Islet precursor cell (in vitro differentiated cells): ENCODE measurements around the gene TMEM232.
"Not testable (repeated sequence)": the region's sequence is repeated elsewhere in the genome, so short reads cannot be mapped to it uniquely, and the experiment has no call there.

Experiments used
- DNase-seq: peaks from one replicate; pipeline ENCODE4 v3.0.0-alpha.2; 2018

The TMEM232 gene

DNA sequence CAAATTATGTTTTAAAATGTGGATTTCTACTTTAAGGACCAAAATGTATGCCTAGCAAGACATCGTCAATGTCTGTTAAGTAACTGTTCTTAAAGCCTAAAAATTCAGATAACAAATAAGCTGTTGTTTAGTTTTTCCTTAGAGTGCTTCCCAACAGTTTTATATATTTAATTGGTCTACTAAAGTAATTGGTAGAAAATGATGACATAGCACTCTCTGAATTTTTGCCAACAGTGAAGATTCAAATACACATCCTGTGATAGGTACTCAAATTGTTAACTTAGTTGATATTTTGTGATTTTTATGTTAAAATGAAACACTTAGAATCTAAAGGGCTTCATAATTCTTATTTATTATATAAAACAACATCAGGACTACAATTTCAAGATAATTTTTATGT lies 107.5 kb downstream of the TMEM232 start:
- DNase-seq: no peak

DNA sequence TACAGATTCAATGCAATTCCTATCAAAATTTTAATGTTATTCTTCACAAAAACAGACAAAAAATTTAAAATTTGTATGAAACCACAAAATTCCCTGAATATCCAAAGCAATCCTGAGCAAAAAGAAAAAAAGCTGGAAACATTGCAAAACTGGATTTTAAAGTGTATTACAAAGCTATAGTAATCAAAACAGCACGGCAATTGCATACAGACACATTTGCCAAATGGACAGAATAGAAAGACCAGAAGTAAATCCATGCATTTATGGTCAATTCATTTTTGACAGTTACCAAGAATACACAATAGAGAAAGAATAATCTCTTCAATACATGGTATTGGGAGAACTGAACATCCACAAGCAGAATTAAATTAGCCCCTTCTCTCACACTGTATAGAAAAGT lies 110.5 kb downstream of the TMEM232 start:
- DNase-seq: no peak

DNA sequence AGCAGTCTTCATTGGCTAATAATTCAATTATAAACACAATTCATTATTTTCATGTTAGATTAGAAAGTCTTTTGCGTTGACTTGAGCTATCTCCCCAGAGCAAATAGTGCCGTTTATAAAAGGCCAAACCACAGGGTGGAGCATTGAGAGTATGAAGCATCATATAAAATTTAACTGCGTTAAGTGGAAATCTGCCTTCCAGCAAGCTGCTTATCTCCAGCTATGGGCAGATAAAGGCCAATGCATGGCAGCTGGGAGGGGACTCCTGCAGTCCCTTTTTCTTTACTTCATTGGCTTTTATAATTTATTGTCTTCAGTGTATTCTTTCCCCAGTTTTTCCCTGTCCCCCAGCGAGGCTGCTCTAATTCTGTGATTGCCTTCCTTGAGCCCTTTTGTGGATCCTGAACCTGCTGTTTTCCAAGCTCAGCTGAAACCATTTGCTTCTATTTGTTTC lies 113.7 kb downstream of the TMEM232 start:
- no peak for DNase-seq

DNA sequence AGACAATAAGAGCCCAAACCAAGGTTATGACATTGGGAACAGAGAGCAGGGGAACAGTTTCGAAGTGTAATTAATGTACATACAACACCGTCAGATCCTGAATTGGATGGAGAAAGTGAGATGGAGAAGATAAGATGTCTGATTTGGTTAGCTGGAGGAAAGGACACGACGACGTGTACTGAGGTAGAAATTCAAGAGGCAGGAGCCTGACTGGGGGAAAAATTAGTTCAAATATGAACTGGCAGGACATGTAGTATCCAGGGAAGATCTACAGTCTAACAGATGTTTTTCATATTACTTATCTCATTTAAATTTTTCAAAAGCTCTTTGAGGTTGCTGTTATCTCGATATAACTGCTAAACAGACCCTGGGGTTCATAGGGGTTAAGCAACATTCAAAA lies 114.7 kb downstream of the TMEM232 start:
- DNase-seq: no peak

DNA sequence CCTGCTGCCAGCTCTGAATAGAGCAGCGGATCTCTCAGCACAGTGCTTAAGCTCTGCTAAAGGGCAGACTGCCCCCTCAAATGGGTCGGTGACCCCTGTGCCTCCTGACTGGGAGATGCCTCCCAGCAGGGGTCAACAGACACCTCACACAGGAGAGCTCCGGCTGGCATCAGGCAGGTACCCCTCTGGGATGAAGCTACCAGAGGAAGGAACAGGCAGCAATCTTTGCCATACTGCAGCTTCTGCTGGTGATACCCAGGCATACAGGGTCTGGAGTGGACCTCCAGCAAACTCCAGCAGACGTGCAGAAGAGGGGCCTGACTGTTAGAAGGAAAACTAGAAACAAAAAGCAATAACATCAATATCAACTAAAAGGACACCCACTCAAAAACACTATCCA lies 131.6 kb downstream of the TMEM232 start:
- no peak for DNase-seq

DNA sequence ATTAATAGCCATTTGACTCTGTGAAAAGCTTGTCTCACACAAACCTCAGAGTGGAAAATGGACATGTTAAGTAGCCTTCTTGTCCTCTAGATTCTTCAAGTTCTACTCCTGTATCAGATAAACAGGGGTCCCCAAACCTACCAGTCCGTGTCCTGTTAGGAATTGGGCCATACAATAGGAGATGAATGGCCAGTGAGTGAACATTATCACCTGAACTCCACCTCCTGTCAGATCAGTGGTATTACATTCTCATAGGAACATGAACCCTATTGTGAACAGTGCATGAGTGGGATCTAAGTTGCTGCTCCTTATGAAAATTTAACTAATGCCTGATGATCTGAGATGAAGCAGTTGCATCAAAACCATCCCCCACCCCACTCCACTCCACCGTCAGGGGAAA lies 136.3 kb downstream of the TMEM232 start:
- no peak for DNase-seq

DNA sequence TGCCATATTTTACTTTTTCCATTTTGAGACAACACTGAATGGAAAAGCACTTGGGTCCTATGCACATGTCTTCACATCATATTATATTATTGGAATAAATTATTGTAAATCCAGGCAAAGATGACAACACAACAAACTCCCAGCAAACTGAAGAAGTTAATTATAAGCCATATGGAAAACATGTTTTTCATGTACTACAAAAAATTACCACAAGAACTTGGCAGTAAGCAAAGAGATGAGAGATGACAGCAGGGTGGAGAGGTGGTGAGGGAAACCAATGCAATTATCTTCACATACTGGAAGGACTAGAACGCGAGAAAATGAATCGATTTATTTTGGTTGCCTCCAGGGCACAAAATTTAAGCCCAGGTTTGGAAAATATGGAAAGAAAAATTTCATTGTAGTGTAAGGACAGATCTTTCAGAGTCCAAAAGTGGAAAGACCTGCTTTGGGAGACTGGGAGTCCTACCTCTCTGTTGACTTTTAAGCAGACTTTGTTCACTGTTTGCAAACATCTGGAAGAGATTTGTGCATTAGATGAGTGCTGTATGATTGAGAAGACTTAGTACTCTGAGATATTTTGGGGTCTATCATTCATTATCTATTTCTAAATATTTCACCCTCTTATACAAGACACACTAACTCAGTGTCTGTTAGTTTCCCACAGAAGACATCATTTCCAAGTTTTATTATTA lies 138.0 kb downstream of the TMEM232 start:
- no peak for DNase-seq

DNA sequence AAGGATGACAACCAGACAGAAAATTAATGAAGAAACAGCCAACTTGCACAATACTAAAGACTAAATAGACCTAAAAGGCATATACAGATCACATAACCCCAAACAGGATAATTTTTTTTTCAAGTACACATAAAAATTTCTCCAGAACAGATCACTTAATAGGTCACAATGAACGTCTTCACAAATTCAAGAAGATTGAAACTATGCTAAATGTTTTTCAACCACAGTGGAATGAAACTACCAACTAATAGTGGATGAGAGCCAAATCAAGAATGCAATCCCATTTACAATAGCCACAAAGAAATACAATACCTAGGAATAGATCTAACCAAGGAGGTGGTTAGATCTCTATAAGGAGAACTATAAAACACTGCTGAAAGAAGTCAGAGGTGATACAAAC lies 145.8 kb downstream of the TMEM232 start:
- no peak for DNase-seq

DNA sequence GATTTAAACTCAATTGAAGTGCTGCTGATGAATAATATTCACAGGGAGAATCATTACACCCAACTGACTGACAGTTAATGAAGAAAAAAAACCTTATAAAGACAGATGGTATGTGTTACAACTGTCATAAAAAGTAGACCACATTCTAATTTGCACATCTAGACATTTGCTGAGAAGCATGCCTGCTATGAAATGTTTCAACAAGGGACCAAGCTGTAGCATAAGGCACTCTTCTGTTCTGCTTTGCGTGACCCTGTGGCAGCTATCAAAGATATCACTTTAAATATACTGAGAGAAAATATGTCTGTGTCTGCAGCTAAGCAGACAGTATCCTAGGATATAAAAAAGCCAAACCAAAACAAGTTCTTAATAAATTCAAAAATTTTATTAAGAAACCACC lies 153.7 kb downstream of the TMEM232 start:
- no peak for DNase-seq

DNA sequence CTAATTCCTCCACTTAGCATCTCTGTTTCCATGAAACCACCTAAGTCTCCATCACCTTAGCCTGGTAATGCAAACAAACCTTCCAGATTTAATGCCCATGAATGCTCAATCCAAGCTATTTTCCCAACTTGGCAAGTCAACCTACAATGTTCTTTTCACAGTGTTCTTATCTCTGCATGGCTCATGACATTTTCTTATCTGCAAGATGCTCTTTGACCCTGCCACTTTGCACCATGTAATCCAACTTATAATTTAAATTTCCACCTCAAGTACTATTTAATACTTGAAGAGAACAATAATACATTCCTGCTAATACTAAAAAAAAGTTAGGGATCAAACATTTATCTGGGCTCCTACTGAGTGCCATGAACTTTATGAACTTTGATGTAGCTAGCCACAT lies 164.3 kb downstream of the TMEM232 start:
- no peak for DNase-seq

DNA sequence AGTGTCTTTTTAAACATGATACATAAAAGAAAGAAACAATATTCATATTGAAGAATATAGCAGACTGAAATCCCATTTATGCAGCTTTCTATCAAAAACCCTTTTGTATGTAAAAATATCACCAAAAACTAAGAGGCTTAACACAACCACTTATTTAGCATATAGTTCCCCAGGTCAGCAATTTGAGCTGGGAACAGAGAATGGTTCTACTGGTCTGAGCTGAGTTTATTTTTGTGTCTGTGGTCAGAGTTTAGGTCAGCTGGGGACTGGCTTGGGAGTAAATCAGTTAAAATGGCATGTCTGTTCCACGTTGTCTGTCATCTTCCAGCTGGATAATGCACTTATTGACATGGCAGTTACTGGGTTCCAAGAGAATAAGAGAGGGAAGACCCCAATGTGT lies 165.0 kb downstream of the TMEM232 start:
- no peak for DNase-seq

DNA sequence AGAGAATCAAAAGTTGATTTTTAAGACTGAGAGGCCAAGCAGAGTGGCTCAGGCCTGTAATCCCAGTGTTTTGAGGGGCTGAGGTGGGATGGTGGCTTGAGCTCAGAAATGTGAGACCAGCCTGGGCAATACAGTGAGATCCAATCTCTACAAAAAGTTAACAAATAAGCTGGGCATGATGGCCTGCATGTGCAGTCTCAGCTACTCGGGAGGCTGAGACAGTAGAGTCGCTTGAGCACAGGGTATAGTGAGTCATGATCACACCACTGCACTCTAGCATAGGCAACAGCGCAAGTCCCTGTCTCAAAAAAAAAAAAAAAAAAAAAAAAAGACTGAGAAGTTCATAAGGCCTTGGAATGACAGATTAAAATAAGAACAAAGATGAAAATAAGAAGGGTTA lies 177.2 kb downstream of the TMEM232 start:
- peak; percentile 80 for DNase-seq

DNA sequence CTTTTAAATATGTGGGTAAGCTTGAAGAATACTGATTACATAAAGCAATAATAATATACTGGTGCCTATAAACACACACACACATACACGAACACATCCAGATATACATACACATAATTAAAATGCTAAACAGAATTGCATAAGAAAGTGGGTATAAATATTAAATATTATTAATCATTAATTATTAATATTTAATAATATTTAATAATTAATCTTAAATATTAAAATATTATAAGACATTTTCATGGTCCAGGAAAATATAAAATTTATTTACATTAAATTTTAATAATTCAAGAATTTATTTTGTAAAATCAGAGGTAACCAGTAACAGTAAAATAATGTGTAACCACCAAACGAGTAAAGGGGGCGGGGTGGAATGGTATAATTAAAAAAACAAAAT lies 178.3 kb downstream of the TMEM232 start:
- no peak for DNase-seq

DNA sequence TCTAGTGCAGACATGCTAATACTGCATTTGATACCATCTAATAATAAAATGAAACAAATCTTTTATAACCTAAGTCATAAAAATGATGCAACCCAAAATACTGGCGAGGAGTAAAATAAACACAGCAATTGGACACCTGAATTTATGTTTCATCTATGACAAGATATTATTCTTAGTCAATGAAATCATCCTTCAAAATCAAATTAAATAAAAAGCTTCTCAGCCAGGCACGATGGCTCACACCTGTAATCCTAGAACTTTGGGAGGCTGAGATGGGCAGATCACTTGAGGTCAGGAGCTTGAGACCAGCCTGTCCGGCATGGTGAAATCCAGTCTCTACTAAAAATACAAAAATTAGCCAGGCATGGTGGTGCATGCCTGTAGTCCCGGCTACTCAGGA lies 179.0 kb downstream of the TMEM232 start:
- no peak for DNase-seq

DNA sequence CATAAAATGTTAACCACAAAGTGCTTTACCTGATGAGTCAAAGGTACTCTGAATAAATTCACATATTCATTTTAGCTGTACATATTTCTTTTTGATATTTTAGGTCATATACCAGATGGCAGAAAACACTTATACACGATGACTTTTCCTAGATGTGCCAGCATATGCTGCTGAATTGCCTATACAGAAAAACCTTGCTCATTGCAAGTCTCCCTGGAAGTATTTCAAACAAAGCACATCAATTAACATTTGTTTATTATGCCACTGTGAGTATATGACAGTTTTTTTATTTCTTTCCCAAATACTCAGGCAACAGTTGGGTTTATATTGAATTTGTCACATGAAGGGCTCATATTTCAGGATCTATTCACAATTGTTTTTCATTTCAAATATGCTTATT lies 180.8 kb downstream of the TMEM232 start:
- DNase-seq: no peak

DNA sequence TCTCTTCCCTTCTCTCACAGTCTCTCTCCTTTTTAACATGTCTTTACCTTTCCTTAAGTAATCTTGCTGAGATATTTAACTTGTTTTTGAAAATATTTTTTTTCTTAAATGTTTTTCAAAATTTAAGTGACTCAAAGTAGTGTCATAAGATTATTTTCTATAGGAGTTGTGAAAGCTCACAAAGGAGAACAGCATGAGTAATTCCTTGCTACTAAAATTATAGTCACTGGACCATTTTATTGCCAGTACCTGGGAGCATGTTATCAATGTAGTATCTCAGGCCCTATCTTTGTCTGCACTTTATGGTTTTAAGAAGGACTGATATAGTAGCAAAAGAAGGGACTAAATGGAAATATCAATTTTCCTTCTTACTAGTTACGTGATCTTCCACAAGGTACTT lies 181.9 kb downstream of the TMEM232 start:
- no peak for DNase-seq

DNA sequence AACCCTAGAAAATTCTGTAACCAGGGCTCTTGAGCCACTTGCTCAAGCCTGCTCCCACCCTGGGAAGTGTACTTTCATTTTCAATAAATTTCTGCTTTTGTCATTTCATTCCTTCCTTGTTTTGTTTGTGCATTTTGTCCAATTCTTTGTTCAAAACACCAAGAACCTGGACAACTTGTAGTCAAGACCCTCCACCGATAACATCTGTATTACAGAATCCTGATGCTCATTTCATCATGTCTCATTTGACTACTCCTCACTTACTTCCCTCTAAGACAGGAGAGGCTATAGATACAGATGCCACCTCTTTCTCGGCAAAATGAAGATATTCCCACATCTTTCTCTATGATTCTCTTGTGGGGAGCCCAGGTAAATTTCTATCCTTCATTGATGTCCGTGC lies 183.5 kb downstream of the TMEM232 start:
- no peak for DNase-seq

DNA sequence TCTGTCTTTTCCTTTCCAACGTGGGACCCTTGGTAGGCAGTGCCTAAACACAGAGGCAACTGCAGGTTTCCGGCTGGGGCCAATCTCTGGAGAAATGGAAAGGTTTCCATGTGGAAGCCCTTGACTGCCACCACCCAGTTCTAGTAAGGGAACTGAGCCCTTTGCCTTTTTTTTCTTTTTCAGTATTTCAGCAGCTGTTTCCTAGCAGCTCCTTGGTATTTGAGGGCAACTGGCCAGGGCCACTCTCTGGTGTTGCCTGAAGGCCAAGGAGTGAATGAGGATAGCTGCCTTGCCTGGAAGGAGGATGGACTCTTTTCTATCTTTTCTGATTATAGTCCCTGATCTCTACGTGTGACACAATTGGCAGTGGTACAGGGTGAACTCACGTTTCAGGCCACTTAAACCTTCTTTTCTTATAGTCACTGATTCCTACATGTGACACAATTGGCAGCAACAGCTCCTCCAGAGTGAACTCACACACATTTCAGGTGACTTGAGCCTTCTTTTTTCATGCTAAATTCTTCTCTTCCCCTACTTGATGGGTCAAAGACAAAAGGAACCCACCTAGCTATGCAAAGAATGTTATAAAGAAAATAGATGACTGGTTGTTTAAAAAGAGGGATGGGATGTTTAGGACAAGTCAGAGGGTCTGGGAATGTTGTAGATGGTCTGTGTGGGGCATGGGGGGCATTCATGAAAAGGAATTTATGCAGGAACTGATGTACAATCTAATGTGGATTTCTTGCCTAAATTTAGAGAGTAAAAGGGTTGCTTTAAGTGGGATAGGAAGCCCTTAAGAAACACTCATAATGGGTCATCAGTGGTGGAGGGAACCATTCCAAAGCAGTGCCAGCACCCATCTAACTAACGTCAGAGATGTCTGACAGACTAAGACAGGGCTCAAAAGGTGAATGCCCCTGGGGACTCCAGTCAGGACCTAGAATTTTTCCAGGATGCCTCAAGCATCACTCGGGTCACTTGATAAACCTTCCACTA lies 190.1 kb downstream of the TMEM232 start:
- DNase-seq: no peak

DNA sequence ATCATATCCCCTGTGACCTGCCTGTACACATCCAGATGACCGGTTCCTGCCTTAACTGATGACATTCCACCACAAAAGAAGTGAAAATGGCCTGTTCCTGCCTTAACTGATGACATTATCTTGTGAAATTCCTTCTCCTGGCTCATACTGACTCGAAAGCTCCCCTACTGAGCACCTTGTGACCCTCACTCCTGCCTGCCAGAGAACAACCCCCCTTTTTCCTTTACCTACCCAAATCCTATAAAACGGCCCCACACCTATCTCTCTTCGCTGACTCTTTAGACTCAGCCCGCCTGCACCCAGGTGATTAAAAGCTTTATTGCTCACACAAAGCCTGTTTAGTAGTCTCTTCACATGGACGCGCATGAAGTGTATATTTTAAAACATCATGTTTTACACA lies 191.3 kb downstream of the TMEM232 start:
- not testable (repeated sequence) for DNase-seq

DNA sequence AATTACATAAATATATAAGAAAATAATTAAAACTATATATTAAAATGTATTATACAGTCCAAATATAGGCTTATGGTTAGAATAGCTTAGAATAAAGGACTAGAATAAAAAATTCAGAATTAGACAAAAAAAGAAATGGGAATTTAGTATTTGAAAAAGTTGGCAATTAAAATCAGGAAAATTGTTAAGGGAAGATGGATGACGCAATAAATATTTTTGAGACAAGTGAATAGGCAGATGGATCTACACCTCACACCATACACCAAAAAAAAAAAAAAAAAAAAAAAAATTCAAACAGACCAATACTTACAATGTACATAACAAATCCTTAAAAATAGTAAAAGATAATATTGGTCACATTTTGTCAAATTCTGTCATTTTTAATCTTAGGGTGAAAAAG lies 200.7 kb downstream of the TMEM232 start:
- no peak for DNase-seq

DNA sequence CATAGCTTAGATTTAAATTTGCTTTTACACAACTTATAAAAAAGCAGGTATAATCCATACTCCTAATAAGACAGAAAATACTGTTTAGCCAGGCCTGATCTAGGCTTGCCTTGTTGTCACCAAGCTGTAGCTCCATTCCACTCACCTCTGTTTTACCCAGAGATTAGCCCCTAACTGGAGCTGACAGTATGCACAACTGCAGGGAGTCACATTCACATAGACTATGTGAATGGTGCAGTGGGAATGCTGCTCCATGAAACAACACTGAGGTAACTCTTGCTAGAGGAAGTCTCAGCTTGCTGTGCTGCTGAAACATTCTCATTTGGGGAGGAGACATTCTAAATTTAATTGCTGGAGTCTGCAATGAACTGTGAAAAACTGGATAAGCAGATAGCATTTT lies 209.1 kb downstream of the TMEM232 start:
- DNase-seq: peak; percentile 47

DNA sequence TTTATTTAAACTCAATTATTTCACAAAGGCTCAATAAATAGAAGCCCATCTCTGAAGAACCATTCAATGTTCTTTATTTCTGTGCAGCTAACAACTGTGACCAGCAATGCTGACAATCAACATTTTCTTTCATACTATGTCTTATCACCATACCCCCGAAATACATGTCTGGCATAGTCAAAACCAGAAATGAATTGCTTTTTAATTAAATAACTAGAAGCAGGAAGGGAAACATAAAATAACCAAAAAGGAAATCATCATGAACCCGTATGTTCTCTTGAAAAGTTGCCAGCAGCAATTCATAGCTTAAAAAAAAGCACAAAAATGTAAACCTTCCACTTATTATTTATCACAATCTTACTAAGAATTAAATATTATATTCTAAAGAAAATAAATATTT lies 212.4 kb downstream of the TMEM232 start:
- DNase-seq: no peak

DNA sequence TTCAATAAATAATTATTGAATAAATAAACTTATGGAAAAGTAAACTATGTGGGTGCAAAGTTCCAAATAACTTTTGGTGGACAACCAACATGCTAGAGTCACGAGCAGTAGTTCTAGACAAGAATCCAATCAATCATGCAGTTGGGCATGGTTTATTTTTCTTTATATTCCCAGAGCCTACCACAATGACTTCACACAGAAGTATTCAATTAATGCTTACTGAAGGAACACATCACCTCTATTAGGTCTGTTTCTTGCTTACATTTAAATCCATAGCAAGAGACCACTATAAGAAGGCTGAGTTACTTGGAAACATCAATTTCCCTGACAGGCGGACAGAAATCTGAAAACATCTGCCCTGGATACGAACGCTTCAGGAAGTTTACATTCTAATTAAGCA lies 214.2 kb downstream of the TMEM232 start:
- no peak for DNase-seq

DNA sequence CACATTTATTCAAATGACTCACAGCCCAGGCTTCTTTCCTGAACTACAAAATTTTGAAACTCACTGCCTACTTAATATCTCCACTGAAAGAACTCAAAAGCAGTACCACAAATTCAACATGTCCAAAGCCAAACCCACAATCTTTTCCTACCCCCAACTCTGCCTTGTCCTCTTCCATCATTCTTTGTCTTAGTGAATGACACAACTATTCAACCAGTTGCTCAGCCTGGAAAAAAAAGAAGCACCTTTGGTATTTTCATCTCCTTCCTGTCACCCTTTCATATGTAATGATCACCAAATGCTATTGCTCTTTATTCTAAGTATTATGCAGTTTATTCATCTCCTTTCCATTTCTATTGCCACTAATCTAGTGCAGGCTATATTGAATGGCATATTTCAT lies 216.3 kb downstream of the TMEM232 start:
- no peak for DNase-seq
